Lower leg skin (tissue), 3 donors: ENCODE measurements around the gene TRIM9.

Experiments
- POLR2A ChIP-seq, 2 donors: fragments of 450-650 bp; IDR thresholded peaks; one replicate each; pipeline ENCODE4 v1.6.1; 2016 to 2017; ENCODE audit warnings: antibody characterized with exemption in 2 of 2, mild to moderate bottlenecking in 1 of 2, moderate library complexity in 1 of 2
- TF ChIP-seq, protein P1 (sequence below), 3 donors: fragments of 450-650 bp; IDR thresholded peaks; one replicate each; pipeline ENCODE4 v1.5.1; 2016; ENCODE audit warnings: antibody characterized with exemption in 3 of 3, mild to moderate bottlenecking in 3 of 3, moderate library complexity in 2 of 3

DNA sequence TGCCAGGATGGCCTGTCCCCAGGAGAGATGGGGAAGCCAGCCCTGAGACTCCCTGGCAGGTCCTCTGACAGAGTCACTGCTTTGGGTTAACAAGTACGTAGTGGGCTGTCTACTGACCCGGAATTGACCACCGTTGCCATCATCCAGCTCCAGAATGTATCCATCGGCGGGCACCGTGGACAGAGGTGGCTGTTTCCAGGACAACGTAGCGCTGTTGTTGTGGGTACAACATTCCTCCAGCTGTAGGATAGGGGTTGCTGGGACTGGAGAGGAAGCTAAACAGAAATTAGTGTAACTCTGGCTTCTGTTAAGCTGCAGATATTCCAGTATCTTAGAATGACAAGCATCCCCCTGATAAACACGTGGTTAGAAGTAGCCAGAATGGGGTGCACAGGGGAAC is 94.3 kb downstream of the TRIM9 start:
- TF ChIP-seq, protein P1, sequence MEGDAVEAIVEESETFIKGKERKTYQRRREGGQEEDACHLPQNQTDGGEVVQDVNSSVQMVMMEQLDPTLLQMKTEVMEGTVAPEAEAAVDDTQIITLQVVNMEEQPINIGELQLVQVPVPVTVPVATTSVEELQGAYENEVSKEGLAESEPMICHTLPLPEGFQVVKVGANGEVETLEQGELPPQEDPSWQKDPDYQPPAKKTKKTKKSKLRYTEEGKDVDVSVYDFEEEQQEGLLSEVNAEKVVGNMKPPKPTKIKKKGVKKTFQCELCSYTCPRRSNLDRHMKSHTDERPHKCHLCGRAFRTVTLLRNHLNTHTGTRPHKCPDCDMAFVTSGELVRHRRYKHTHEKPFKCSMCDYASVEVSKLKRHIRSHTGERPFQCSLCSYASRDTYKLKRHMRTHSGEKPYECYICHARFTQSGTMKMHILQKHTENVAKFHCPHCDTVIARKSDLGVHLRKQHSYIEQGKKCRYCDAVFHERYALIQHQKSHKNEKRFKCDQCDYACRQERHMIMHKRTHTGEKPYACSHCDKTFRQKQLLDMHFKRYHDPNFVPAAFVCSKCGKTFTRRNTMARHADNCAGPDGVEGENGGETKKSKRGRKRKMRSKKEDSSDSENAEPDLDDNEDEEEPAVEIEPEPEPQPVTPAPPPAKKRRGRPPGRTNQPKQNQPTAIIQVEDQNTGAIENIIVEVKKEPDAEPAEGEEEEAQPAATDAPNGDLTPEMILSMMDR (IDR thresholded peaks at IDR 0.05), result no peak
- TF ChIP-seq POLR2A (IDR thresholded peaks at IDR 0.05), result no peak
